HG03558 (cell line): ENCODE data around the gene C2orf68.
A peak's percentile ranks its signal among the peaks of the same experiment; 100 is the strongest.
"Not testable (repeated sequence)": the region's sequence is repeated elsewhere in the genome, so short reads cannot be mapped to it uniquely, and the experiment has no call there.

ENCODE experiments used
- ATAC-seq: cut with Tn5 transposase; IDR thresholded peaks from one replicate; pipeline ENCODE4 v1.9.1; 2021; ENCODE audit warnings: moderate number of reproducible peaks; ENCODE audit not compliant: unreplicated experiment; ENCODE audit errors: extremely low read depth

C2orf68 gene

DNA sequence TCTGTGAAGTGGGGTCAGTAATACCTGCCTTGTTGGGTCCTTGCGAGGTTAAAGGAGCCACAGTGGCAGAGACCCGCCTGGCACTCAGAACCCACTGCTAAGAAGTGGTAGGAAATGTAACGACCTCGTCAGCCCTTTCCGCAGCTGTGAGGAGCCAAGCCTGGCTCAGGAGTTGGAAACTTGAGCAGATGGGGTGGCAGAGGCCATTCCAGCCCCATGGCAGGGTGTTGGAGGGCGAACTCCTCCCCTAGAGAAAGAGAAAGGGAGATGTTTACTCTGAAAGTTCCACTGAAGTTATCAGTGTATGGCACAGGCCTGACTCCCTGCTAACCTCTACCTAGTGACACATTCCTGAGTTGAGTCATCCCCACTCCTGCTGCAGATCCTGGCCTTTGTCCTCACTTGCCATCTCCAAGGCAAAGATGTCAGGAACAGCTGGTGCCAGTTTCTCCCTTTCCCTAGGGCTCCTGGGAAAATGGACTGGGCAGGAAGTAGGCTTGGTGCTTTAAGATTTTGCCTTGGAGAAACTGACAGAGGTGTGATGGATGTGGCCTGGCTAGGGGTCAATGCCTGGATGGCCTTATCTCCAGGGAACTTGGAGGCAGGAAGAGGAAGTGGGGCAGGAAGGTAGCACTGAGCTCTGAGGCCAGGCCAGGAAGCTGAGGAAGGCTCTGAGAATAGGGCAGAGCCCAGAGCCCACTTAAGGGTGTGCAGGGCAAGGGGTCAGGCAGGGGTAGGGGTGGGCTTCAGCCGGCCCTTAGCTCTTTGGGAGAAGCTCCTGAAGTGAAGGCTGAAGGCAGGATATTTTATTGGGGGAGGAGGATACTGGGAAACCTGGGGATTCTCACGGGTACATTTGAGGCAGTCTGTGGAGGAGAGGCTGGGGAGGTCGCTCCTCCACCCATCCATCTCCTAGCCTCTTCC, 26.7 kb downstream of the C2orf68 start:
- no peak for ATAC-seq

DNA sequence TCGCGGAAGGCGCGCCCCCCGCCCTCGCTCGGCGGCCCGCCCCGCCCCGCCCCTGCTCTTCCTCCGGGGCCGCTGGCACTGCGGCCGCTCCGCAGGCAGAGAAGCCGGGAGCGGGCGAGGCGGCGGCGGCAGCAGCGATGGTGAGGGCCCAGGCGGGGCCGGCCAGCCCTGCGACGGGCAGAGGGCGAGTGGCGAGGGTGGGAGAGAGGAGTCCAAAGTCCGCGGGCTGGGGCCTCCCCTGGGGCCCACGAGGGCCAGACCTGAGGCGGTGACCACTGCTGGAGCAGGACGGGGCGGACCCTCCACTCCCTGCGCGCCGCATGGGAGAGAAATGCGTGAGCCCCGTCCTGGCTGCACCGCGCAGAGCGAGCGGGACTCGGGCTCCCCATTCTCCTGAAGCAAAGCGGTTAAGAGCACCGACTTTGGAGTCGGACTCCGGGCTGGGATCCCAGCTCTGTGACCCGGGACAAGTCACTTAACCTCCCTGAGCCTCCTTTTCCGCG, 27.5 kb downstream of the C2orf68 start, which contains the start of gene VAMP5:
Gene VAMP5, plus strand, starts transcription at position 78 of the 503 bp plus-strand sequence. Its CDS starts 60 bp downstream, at position 138.
- peak; percentile 44 for ATAC-seq

DNA sequence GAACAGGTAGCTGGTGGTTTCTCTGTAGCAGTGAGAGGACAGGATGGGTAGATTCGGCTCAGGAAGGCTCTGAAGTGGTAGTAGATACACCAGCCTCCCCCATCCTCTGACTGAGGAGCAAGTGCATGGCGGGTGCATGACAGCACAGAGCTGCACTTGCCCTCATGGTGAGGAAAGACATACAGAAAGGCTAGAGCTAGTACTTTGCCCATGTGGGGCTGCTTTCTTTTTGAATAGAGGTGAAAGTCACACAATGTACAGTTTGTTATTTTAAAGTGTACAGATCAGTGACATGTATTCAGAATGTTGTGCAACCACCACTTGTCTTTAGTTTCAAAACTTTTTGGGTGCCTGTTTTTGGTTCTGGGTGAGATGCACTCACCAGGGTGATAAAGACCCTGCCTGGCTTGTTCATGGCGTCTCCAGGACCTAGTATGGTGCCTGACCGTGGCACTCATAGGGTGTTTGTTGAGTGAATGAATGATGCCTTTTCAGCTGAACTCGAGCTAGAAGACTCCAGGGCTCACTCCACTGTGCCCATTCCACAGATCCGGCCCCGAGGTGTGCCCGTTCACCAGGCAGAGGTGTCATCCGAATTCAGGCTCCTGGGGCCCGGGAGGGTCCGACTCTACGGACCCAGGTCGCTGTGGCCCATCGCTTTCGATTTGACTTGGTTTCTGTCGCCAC, 28.1 kb downstream of the C2orf68 start:
- ATAC-seq: no peak

DNA sequence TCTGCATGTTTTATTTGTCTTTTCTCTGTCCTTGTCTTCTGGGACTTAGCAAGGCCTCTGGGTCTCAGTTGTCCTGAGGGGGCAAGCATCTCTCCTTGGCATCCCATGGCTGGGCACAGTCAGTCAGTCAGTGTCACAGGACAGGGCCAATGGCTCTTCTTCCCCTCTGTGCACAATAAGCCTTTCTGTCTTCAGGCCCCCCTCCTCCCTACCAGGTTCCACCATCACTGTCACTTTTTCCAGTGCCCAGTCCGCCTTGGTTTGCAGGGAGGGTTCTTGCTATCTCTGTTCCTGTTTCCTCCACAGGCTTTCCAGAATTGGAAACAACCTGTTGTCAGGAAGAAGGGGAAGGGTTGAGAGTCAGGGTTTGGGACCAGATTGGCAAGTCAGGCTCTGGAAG, 29.4 kb downstream of the C2orf68 start:
- ATAC-seq: no peak

DNA sequence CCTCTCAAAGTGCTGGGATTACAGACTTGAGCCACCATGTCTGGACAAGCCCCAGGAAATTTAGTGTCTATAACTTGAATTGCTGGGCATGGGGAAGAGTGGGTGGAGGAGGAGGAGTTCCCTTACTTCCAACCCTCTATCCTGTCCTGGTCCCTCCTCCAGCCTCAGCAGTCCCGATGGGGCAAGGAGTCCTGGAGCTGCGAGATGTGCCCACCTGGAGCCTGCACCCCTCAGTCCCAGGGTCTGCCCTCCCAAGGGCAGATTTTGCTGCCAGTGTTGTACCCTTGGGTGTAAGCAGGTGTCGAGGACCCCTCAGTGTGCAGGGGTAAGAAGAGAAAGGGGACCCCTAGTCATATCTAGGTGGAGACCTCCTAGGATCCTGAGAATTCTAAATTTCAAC, 31.7 kb downstream of the C2orf68 start:
- ATAC-seq: no peak

DNA sequence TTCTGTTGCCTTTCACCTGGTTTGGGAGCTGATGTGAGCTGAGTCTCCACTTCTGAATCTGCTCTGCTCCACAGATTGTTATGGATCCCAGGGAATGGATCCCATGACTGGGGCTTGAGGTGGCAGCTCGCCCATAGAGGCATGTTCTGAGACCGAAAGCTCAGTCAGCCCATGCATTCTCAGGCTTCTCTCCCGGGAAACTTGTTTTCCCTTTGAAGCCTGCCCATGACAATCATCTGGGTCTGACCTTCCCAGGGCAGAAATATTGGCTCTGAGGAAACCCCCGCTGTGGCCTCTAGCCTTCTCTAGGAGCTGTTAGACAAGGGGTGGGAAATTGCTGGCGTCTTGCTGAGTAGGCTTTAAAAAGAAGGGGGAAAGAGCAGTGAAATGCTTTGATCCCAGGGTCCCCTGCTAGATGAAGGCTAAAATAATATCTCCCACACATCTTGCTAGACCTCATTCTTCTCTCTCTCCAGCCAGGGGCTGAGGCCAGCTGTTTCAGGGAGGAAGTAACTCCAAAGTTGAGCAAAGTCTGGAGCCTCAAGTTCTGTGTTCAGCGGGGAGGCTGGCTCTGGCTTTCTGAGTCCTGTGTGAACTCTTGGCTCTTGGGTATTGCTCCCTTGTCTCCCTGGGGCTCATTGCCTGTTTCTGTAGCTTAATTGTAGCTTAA, 32.5 kb downstream of the C2orf68 start:
- ATAC-seq: no peak

DNA sequence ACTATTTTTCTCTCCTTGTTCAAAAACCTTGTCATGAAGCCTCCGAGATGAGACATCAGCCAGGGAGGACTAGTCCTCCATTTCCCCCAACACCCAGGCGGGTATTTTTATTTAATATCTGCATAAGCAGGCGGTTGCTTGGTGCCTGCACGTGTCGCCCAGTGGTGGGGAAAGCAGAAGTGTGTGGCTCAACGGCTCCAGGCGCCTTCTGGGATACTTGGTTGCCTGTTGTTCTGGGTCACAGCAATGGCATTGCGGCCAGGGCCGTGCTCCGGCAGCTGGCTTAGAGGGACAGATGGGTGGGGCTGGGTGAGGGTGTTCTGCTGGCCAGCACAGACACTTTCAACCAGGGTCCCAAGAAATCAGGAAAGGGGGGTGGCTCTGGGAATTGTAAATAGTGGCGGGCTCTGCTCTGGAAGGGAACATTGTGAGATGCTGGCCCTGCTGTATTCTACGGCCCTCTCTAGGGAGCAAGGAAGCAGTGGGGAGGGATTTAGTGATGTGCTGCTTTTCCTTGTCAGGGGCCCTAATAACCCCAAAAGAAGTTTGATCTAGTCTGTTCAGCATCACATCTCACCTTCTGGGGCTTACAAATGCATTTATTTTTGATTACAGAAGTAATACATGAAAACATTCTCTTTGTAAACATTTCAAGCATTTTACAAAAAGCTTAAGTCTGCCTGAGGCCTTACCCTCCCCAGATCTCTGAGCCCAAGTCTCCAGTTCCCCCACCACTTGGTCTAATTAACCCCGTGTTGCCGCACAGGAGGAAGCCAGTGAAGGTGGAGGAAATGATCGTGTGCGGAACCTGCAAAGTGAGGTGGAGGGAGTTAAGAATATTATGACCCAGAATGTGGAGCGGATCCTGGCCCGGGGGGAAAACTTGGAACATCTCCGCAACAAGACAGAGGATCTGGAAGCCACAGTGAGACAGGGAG, 33.4 kb downstream of the C2orf68 start:
- no peak for ATAC-seq

DNA sequence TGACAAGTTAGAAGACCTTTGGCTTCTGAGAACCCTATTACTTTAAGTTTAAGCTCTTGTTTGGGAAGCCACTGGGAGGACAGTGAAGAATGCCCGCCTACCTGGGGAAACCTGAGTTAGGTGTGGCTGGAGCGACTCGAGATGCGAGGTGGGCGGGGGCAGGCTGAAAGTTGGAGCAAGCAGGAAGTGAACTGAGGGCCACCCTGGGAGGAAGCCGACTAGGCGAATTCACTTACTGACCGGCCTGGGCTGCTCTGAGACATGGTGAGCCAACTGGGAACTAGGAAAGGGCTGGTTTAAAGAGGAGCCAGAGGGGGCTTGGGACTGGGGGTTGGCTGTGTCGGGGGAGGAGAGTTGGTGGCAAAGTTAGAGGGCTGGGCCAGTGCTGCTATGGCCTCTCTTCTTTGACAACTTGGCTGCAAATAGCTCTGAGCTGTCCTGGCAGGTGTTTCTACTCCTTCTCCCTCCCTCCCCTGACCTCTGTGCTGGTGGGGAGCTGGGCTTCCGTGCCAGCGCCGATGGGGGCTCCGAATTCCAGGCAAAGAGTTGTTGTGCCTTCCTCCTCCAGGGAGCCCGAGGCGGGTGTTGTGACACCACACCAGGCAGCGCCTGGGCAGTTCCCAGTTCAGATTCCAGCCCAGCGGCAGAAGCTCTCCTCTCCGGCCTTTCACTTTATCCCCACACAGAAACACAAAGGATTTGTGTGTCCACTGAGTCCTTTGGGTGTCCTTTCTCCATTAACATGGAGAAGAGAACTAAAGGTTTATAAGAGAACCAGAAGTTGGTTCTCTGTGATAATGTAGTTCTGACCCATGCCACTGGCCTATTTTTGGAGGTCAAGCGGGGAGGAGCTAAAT, 34.3 kb downstream of the C2orf68 start, which contains the start of gene VAMP8:
Gene VAMP8, plus strand, starts transcription at position 201 of the 857 bp plus-strand sequence. Its CDS starts 61 bp downstream, at position 262.
- no peak for ATAC-seq

DNA sequence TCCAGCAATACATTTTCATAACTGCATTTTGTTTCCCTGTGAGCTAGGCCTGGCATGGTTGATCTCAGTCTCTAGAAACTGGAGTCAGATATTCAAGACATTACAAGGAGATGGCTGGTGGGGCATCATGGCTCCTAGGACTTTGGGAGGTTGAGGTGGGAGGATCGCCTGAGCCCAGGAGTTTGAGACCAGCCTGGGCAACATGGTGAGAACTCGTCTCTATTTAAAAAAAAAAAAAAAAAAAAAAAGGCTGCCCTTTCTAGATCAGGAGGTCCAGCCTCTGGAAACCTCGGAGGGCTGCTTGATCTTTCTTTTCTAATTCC, 34.8 kb downstream of the C2orf68 start:
- ATAC-seq: no peak

DNA sequence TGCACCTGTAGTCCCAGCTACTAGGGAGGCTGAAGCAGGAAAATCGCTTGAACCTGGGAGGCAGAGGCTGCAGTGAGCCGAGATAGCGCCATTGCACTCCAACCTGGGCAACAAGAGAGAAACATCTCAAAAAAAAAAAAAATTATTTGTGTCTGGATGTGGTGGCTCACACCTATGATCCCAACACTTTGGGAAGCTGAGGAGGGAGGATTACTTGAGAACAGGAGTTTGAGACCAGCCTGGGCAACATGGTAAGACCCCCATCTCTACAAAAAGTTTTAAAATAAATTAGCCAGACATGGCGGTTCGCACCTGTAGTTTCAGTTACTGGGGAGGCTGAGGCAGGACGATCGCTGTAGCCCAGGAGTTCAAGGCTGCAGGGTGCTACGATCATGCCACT, 36.1 kb downstream of the C2orf68 start:
- ATAC-seq: no peak

DNA sequence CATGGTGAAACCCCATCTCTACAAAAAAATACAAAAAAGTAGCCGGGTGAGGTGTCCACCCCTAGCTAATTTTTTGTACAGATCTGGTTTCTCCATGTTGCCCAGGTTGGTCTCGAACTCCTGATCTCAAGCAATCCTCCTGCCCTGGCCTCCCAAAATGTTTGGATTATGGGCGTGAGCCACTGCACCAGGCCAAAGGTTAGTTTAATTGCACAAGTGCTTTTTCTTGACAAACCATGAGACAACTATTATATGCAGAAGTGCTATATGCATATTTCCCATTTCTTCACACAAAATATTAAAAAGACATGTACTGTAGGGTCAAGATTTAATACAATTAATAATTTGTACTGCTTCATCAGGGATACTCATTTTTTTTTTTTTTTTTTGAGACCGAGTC, 45.6 kb downstream of the C2orf68 start:
- ATAC-seq: no peak

DNA sequence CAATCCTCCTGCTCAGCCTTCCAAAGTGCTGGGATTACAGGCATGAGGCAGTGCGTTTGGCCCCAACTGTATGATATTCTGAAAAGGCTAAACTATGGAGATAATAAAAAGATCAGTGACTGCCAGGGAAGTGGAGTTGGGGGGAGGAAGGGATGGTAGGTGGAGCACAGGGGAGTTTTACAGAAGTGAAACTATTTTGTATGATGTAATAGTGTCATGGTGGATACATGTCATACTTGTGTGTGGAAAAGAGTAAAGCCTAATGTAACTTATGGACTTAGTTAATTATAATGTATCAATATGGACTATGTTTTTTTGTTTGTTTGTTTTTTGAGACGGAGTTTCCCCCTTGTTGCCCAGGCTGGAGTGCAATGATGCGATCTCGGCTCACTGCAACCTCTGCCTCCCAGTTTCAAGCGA, 47.7 kb downstream of the C2orf68 start:
- ATAC-seq: no peak

DNA sequence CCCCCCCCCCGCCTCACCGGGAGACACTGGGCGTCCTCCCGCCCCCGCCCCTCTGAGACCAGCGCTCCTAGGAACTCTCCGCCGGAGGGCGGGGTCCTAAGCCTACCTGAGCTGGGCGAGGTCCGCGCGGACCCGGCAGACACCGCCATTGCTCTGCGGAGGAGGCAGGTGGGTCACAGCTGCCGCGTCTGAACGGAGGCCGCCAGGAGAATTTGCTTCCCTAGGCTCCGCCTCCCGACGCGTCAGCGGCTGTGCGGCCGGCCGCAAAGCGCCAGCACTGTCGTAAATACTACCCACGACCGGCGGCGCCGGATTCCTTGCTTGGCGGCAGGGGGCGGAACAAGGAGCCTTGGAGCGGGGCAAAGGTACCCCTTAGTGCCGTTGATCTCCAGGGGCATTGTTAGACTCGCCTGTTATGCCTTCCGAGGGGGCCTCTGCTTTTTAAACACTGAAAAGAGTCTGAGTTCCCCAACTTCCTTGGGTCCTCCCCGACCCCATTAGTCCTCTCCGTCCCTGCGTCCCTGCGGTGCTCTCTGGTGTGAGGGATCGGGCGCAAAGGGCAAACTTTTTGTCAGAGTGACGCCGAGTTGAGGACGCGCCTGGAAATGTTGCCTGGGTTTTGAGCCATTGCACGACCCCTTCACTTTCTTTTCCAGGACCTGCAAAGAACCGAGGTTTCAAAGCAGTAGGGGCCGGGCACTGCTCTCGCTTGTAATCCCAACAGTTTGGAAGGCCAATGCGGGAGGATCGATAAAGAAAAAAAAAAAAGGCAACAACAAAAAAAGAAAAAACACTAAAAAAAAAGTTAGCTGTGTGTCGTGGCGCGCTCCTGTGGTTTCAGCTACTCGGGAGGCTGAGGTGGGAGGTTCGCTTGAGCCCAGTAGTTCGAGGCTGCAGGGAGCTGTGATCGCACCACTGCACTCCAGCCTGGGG, 50.3 kb downstream of the C2orf68 start, which contains the start of gene GGCX:
Gene GGCX, minus strand, starts transcription at position 214 of the 933 bp plus-strand sequence. Its CDS starts 65 bp downstream, at position 149.
- peak; percentile 66 for ATAC-seq

DNA sequence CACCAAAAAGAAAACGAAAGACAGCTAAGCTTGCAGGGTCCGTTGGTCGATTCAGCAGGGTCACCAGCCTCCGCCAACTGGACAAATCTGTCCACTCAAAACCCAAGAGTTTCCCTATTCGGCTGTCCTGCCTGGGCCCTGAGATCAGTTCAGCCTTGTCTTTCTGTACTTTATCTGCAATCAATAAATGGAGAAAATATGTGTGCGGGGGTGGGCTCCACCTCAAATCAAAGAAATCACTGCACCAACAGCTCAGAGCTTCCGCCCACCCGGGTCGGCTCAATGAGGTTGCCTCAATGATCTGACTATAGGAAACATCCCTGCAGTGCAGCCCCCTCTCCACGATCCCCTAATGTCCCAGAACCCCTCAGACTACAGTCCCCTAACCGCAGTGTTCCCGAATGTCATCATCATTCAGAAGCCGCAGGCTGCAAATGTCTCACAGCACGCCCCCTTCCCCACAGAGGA, 51.0 kb downstream of the C2orf68 start:
- no peak for ATAC-seq

DNA sequence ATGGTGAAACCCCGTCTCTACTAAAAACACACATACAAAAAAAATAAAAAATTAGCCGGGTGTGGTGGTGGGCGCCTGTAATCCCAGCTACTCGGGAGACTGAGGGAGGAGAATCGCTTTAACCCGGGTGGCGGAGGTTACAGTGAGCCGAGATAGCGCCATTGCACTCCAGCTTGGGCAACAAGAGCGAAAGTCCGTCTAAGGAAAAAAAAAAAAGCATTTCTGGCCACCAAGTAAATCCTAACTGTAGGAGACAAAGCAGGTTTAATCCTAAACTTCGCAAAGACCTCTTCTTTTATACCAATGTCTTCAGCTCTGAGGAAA, 51.5 kb downstream of the C2orf68 start:
- not testable (repeated sequence) for ATAC-seq

DNA sequence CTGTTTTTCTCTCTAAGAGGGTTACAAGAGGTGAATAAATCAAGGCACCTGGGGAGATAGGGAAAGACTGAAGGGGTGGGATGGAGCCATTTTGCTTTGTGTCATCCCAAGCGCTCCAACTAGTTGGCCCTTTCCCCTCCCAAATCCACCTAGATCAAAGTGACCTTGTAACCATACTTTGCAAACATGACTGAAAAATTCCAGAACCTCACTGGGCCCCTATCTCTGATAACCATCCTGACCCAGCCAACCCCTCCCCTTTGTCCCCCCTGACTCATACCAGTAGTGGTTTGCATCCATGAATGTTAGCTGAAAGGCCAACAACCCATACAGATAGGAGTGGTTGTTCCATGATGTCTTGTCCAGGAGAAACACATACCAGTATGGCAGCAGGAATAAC, 53.7 kb downstream of the C2orf68 start:
- ATAC-seq: no peak

DNA sequence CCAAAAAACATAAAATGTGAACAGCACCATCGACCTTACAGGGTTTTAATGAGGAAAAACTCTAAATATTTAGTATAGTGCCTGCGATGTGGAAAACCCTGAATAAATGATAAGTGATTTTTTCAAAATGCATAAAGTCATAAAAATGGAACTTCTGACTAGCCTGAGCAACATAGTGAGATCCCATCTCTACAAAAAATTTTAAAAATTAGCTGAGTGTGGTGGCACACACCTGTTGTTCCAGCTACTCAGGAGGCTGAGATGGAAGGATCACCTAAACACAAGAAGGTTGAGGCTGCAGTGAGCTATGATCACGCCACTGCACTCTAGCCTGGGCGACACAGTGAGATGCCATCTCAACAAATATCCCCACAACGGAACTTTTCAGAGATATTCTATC, 54.7 kb downstream of the C2orf68 start:
- ATAC-seq: no peak
